ENCODE data around the gene HAUS5.

DNA sequence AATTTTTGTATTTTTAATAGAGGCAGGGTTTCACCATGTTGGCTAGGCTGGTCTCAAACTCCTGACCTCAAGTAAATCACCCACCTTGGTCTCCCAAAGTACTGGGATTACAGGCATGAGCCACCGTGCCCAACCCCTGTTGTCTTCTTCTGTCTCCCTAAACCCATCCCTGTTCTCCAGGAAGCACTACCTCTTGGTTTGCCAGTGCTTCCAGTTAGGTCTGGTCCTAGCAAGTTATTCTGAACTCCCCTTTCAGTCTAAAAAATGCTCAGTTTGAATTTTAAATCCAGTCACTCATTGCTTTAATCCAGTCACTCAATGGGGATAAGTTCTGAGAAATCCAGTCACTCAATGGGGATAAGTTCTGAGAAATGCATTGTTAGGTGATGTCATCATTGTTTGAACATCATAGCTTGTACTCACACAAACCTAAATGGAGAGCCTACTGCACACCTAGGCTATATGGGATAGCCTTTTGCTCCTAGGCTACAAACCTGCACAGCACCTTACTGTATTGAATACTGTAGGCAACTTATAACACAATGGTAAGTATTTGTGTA, 41.0 kb upstream of the HAUS5 start:
- TF ChIP-seq, protein P1, sequence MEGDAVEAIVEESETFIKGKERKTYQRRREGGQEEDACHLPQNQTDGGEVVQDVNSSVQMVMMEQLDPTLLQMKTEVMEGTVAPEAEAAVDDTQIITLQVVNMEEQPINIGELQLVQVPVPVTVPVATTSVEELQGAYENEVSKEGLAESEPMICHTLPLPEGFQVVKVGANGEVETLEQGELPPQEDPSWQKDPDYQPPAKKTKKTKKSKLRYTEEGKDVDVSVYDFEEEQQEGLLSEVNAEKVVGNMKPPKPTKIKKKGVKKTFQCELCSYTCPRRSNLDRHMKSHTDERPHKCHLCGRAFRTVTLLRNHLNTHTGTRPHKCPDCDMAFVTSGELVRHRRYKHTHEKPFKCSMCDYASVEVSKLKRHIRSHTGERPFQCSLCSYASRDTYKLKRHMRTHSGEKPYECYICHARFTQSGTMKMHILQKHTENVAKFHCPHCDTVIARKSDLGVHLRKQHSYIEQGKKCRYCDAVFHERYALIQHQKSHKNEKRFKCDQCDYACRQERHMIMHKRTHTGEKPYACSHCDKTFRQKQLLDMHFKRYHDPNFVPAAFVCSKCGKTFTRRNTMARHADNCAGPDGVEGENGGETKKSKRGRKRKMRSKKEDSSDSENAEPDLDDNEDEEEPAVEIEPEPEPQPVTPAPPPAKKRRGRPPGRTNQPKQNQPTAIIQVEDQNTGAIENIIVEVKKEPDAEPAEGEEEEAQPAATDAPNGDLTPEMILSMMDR (IDR thresholded peaks at IDR 0.05): no peak
- TF ChIP-seq POLR2A (IDR thresholded peaks at IDR 0.05): no peak

All from body of pancreas (tissue), 4 donors.